HG02943 (cell line): ENCODE measurements around the gene PLEKHM3.
"Not testable (repeated sequence)": the region's sequence is repeated elsewhere in the genome, so short reads cannot be mapped to it uniquely, and the experiment has no call there.

Experiments
- ATAC-seq: cut with Tn5 transposase; IDR thresholded peaks from one replicate; pipeline ENCODE4 v1.9.1; 2021; ENCODE audit warnings: mild to moderate bottlenecking, low read depth, moderate library complexity; ENCODE audit not compliant: unreplicated experiment

PLEKHM3 gene

GRCh38 chr2:207953354-207953753 lies 72.0 kb downstream of the PLEKHM3 start:
- no peak for ATAC-seq

DNA sequence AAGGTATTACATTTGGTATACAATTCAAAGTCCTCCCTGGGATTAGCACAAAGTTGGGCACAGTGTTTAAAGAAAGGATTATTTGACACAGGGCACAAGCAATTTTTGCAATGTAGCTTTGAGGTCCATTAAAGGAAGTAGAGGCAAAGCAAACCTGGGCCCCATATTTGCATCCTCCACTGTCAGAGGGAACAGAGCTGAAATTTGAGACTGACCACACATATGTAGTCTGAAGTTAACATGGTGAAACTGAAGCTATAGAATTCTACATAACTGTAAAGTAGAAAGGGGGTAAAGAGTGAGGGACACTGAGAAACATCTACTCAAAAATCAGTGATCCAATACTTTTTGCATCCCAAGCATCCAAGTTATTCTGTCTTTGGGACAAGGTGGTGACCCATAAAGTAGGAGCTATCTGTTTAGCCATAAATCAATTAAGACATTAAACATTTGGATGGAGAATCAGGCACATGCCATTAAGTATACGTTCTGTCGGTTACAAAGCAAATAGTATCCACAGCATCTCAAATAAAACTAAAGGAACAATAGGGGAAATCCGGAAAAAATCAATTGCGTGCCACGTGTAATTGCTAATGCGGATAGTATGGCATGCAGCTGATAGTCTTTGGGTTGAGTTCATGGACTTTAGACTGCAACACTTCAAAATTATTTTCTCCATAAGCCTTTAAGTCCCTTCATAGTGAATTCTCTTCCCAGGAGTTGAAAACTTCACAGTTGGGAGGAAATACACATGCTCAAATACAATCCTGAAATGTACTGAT lies 72.6 kb downstream of the PLEKHM3 start:
- no peak for ATAC-seq

GRCh38 chr2:207951734-207952470 lies 73.4 kb downstream of the PLEKHM3 start:
- no peak for ATAC-seq

DNA sequence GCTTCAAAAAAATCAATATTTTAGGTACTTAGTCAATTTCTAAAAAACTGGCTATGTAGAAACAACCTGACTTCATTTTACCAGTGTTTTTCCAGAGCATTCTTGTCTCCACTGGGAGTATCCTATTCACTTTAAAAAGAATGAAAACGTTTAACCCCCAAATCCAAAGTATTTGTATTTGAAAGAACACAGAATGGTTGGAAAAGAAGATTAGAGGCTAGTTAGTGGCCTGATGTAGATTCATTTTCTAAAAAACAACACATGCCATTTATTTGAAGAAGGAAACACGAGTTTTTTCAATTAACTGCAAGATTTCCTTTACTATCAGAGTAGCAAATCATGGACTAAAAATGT lies 74.6 kb downstream of the PLEKHM3 start:
- no peak for ATAC-seq

DNA sequence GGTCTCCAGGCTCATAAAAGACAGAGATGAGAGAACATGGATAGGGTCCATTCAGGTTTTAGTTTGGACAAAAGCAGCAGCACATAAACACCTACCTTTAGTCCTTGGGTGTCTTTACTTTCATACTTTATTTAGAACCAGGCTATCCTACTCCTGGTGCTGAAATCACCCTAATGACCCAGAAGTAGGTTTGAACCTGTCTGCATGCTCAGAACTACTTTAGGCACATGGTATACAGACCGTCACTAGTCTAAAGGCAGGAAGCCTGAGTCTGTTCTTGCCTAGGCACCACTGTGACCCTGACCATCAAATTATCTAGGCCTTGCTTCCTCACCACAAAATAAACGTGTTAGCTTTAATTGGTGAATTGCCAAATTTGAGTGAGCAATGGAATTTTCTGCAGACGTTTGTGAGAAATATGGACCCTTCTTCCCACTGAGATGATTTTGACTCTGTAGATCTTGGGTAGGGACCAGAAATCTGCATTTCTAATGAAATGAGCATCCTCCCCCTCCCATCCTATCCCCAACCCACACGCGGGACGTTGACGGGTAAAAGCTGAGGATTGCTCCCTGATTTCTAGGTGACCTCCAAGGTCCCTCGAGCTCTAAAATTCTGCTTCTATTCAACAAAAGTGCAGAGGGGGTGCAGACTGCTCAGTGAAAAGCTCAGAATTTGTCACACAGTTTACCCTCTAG lies 75.1 kb downstream of the PLEKHM3 start:
- no peak for ATAC-seq

DNA sequence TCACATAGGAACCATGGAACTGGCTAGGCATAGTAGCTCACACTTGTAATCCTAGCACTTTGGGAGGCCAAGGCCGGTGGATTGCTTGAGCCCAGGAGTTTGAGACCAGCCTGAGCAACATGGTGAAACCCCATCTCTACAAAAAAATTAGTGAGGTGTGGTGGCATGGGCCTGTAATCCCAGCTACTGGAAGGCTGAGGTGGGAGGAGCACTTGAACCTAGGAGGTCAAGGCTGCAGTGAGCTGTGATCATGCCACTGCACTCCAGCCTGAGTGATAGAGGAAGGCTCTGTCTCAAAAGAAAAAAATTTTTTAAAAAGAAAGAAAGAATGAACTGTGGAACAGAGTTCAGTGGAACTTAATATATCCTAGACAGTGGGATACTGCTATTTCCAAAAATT lies 76.1 kb downstream of the PLEKHM3 start:
- ATAC-seq, result not testable (repeated sequence)

DNA sequence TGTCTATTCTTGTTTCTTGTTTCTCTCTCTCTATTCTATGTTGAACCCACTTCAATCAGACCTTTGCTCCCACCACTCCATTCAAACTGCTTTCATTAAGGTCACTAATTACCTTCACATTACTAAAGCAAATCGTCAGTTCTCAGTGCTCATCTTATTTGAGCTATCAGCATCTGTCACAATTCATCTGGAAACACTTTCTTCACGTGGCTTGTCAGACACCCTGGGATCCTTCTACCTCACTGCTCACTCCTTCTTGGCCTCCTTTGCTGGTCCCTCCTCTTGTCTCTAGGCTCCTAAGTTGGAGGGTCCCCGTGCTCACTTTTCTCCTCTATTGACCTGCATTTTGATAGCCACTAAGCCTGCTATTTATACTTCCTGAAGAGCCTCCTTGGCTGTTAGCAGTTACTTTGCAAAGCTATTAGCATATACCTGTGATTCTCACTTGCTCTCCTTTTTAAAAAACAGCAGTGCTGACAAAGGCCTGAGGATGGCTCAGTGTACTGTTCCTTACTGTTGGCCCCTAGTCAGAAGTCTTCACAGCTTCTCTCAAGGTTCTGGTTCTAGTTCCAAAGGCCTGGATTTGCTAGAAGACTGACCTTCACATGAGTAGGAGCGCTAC lies 80.2 kb downstream of the PLEKHM3 start:
- ATAC-seq, result no peak

GRCh38 chr2:207944334-207944733 lies 81.0 kb downstream of the PLEKHM3 start:
- ATAC-seq, result no peak

GRCh38 chr2:207939342-207940108 lies 85.8 kb downstream of the PLEKHM3 start:
- ATAC-seq, result no peak

GRCh38 chr2:207938886-207939285 lies 86.4 kb downstream of the PLEKHM3 start:
- ATAC-seq, result no peak

- ATAC-seq, result no peak
Observed at GRCh38 chr2:207938415-207938814, 86.9 kb downstream of the PLEKHM3 start.

GRCh38 chr2:207937823-207938222 lies 87.5 kb downstream of the PLEKHM3 start:
- no peak for ATAC-seq

- no peak for ATAC-seq
Observed at GRCh38 chr2:207937253-207937652, 88.1 kb downstream of the PLEKHM3 start.

DNA sequence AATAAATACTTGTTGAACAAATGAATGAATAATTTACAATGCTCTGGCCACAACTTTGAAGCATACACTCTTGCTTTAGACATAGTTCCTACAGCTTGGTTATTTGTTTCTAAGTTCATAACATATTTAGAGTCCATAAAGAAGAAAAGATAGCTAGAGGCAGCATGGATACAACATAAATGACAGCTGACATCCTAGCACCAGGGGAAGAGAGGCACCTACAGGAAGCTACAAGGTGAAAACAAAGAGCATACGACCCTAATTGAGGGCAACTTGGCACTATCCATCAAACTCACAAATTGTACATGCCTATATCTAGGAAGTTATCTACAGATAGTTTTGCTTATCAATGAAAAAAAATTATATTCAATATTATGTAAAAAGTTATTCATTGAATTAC lies 88.9 kb downstream of the PLEKHM3 start:
- no peak for ATAC-seq

GRCh38 chr2:207935991-207936370 lies 89.3 kb downstream of the PLEKHM3 start:
- ATAC-seq, result no peak

- no peak for ATAC-seq
Observed at GRCh38 chr2:207935121-207935990, 90.0 kb downstream of the PLEKHM3 start.

- no peak for ATAC-seq
Observed at GRCh38 chr2:207934720-207935119, 90.6 kb downstream of the PLEKHM3 start.

DNA sequence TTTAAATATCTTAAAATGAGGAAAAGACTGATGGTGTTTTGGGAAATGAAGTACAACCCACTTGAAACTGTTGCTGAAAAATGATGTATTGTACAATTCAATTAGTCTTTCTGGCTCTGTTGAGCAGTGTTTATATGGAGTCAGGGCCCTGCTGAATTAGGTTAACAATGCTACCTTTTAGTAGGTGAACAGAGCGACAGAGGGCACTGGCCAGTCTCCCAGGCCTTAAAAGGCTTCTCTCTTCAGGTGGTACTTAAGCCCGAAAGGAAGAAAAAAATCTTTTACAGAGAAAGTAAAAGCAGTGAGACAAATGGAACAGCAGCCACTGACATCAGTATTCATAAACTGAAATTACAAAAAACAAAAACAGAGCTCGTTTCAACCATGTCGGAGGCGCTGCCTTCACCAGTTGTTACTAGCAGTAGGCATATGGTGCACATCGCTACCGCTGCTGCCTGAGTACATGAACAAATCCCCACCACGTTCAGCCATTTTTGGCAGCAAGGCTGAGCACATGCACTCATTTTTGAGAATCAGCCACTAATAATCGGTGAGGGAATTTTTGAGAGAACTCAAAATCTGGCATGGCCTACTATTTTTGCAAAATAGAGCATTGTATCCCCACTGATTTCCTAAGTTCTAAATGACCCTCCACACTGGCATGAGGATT lies 91.8 kb downstream of the PLEKHM3 start:
- ATAC-seq, result no peak

DNA sequence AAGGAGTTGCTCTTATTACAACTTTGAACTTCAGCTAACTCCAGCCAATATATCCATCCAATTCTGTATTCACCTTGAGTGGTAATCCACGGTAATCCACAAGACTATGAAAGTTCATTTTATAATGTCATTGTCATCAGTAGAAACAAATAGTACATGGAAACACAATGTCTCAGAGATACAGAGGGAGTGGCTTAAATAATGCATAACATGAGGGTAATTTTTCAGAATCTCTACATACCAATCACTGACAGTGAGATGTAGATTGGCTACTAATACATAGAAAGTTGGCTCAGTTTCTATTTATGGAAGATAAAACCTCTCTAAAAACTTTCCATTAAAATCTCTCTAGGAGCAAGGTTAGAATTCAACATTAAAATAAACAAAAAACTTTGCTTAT lies 93.2 kb downstream of the PLEKHM3 start:
- ATAC-seq, result no peak
